GM12873 (cell line): ENCODE data around the gene ZNF579.

Experiments
- TF ChIP-seq, protein P1 (sequence below): IDR thresholded peaks from 2 replicates; pipeline ENCODE4 v1.5.1; 2012; ENCODE audit warnings: low read depth, mild to moderate bottlenecking, moderate library complexity, low read length, control low read depth; ENCODE audit not compliant: insufficient read depth; ENCODE audit errors: missing control alignments

ZNF579 gene

GRCh38 chr19:55579766-55580621 is 654 bp downstream of the ZNF579 start:
- TF ChIP-seq, protein P1, sequence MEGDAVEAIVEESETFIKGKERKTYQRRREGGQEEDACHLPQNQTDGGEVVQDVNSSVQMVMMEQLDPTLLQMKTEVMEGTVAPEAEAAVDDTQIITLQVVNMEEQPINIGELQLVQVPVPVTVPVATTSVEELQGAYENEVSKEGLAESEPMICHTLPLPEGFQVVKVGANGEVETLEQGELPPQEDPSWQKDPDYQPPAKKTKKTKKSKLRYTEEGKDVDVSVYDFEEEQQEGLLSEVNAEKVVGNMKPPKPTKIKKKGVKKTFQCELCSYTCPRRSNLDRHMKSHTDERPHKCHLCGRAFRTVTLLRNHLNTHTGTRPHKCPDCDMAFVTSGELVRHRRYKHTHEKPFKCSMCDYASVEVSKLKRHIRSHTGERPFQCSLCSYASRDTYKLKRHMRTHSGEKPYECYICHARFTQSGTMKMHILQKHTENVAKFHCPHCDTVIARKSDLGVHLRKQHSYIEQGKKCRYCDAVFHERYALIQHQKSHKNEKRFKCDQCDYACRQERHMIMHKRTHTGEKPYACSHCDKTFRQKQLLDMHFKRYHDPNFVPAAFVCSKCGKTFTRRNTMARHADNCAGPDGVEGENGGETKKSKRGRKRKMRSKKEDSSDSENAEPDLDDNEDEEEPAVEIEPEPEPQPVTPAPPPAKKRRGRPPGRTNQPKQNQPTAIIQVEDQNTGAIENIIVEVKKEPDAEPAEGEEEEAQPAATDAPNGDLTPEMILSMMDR: no peak

- TF ChIP-seq, protein P1: no peak
These were observed 1.6 kb downstream of the ZNF579 start for GRCh38 chr19:55578761-55579747.

DNA sequence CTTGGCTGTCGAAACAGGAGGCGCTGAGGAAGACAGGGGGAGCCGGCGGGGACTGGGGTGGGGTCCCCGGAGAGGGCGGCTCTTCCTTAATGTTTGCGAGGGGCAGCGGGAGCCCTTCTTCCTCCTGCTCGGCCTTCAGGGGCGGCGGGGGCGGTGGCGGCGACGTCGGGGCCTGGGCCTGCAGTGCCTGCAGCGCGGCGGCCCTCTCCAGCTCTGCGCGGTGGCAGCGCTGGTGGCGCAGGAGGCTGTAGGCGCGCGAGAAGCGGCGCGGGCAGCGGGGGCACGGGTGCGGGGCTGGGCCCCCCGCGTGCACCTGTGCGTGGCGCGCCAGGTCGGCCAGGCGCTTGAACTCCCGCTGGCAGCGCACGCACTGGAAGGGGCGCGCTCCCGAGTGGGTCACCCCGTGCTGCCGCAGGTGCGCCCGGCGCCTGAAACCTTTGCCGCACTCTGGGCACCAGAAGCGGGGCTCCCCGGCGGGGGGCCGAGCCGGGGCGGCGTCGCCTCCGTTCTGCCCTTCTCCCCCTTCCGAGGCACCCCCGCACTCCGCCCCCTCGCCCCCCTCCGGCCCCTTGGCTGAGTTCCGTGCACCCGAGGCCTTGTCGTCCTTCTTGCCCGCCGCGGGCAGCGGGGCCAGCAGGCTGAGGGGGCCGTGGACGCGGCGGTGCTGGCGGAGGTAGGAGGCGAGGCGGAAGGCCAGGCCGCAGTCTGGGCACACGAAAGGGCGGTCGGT is 2.5 kb downstream of the ZNF579 start:
- TF ChIP-seq, protein P1: no peak

DNA sequence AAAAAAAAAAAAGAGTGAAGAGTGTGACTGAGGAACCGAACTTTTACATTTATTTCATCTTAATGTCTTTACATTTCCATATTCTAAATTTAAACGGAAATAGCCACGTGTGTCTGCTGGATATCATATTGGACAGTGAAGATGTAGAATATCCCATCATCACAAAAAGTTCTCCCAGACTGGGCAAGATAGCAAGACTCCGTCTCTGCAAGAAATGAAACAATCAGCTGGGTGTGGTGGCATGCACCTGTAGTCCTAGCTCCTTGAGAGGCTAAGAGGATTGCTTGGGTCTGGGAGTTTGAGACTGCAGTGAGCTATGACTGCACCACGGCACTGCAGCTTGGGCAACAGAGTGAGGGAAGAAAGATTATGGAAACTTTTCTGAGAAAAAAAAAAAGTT is 3.9 kb downstream of the ZNF579 start:
- TF ChIP-seq, protein P1: no peak

- TF ChIP-seq, protein P1: no peak
These were observed 12.8 kb downstream of the ZNF579 start for GRCh38 chr19:55567708-55568328.

GRCh38 chr19:55566823-55567222 is 13.8 kb downstream of the ZNF579 start:
- TF ChIP-seq, protein P1: no peak
